HG03442 (cell line): ENCODE results near the gene CLIC6.

Experiments used
- ATAC-seq: cut with Tn5 transposase; IDR thresholded peaks from one replicate; pipeline ENCODE4 v1.9.1; 2021; ENCODE audit warnings: mild to moderate bottlenecking, moderate library complexity; ENCODE audit not compliant: unreplicated experiment

CLIC6 gene

GRCh38 chr21:34722684-34723300, 54.0 kb downstream of the CLIC6 start:
- ATAC-seq, result no peak

DNA sequence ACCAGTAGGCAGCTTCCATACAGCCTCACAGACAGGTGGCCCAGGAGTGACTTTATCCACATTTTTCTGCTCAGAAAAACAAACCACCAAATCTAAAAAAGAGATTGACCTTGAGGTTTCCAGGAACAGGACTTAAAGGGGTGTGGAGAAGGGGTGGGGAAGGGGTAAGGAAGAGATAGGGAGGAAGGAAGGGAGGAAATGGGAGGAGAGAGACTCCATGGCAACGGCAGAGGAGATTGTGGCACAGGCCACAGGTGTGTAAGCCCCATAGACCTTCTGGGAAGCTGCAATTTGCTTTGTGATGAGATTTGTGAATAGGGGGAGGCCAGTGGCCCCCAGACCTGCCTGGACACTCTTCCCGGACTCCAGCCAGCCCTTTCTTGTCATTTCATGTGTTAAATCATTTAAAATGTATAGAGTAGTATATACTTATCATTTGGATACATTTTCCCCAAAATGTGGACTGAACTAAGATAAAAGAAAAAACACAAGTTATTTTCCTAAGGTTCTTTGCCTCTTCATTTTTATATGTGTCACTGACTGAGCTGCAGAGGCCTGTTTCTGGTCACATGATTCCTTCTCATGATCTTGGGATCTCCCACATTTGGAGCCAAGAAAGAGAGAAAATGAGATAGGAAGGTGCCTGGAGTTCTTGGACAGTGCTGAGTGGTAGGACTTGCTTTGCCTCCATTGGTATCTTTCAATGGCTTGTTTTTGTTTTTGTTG, 55.5 kb downstream of the CLIC6 start:
- ATAC-seq, result no peak

GRCh38 chr21:34724857-34725195, 56.0 kb downstream of the CLIC6 start:
- ATAC-seq, result no peak

GRCh38 chr21:34726627-34727337, 58.0 kb downstream of the CLIC6 start:
- no peak for ATAC-seq

DNA sequence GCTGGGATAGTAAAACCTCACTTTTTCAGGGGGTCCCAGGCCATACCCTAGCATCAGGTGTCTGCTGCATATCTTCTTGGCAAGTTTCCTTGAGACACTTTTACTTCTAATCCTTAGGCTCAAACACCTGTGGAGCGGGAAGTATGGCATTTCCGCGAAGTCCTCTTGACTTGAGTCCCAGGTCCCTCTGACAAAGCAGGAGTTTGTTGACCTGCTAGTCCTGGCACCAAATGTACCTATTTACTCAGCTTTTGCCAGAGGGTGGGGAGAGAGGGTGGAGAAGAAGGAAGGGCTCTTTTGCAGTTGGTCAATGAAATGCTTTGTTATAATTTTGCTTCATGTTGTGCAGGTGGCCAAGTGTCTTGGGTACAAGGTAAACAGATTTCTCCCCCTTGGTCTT, 59.7 kb downstream of the CLIC6 start:
- ATAC-seq, result no peak

DNA sequence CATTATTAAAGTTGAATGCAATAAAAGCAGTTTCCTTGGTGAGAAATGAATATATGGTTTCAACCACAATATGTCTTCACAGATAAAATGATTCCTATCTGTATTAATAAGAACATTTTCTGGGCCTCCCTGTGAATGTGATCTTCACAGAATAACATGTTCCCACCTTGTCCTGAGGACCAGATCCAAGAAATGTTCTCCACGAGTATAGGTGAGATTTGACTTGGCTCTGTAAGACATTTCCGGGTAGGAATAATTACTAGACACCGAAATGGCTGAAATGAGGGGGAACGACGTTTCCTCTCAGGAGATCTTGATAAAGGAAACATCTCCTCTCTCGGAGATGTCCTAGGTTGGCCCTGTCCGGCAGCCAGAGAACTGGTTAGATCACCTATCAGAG, 61.4 kb downstream of the CLIC6 start:
- ATAC-seq, result no peak

DNA sequence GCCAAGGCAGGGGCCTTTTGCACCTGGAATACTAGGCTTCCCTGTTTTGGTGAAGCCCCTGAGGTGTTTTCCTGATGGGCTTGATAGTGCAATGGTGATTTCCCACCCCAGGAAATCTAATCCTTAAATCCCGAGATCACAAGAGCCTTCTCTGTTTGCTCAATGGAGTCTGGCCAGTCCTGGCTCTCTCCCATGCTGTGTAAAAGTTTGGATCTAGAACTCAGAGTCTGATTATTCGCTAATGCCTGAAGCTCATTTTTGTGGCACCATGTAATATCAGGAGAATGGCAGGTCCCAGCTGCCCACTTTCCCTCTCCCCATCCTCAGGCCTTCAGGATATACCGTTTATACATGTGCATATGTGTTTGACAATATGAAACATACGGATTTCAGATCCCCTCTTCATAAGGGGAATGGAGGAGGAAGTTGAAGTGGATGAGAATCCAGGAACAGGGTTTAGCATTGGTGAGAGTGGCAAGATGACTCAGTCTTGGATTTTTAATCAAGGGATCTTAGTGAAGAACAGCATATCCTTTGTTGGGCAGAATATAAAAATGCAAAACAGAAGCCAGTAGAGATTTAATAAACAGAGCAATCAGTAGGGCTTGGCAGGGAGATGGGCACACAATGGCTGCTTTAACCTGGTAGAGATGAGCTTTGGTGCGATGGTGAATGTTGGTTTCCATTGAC, 62.1 kb downstream of the CLIC6 start:
- no peak for ATAC-seq

DNA sequence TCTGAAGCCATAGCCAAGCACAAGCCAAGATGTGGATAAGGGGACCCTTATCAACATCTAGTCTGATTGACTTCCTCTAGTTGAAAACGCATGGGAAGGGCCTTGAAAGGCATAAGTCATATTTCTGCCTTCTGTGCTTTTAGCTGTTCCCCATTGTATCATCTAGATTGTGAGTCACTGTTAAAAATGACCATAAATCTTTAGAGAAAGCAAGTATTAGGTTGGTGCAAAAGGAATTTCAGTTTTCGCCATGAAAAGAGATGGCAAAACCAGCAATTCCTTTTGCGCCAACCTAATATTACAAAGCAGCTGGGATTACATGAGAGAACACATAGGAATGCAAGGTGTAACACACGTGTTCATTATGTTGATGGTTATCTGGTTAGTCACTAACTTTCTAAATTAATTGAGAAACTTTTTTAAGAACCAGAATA, 63.6 kb downstream of the CLIC6 start:
- ATAC-seq, result no peak

- no peak for ATAC-seq
Measured at GRCh38 chr21:34733852-34734251, 65.1 kb downstream of the CLIC6 start.

DNA sequence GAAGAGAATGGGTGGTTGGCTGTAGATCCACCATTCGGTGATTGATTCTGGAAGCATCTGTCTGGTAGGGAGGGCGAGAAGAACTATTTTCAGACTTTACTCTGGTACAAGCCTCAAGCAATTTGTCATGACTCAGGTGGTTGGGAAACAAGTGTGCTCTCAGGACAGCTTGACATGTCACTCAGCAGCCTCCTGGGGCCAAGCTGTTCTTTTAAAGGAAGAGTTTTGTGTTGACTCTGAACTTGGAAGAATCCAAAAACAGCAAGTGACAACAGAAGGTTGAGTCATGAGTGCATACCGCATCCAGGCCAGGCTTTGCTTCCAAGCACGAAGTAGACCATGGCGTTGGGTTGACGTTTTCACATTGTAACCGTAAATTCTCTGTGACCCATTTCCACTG, 65.9 kb downstream of the CLIC6 start:
- no peak for ATAC-seq

DNA sequence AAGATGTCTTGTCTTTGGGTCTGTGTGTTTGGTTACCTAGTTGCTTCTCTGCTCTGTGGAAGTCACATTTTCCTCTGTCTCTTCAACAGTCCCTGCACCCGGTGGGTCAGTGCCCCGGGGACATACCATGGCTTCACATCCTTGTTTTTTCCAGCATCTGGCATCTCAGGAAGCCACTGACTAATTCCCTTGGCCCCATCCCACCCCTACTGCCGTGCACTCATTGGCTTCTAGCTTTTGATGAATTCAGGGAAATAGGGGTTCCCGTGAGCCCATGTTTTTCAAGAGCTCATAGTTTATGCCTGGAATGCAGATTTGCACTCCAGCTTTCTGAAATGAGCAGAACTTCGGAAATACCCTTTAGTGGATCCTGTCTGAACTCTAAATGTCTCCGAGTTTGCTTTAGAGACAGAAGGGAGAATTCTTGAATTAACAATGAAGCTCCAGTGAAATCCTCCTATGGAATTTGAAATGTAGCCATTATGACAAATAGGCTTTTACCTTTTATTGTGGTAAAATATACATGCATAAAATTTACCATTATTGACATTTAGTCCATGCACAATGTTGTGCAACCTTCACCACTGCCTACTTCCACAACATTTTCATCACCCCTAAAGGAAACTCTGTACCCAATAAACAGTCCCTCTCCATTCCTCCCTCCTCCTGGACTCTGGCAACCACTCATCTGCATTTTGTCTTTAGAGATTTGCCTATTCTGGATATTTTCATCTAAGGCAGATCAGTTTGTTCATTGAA, 67.5 kb downstream of the CLIC6 start:
- no peak for ATAC-seq

DNA sequence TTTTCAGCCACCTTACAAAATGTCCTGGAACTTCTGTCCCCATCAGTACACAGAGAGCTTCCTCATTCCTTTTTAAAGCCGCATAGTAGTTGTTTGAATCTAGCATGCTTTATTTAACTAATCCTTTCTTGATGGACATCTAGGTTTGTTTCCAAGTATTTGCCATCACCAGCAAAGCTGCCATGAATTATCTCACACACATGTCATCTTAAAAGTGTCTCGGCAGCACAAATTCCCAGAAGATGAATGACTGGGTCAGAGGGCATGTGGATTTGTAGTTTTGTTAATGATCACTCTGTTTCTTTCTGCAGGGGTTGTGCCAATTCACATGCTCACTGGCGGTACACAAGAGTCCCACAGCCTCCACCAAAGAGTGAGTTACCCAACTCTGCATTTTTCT, 68.3 kb downstream of the CLIC6 start:
- no peak for ATAC-seq

- no peak for ATAC-seq
Measured at GRCh38 chr21:34740198-34740597, 71.4 kb downstream of the CLIC6 start.

DNA sequence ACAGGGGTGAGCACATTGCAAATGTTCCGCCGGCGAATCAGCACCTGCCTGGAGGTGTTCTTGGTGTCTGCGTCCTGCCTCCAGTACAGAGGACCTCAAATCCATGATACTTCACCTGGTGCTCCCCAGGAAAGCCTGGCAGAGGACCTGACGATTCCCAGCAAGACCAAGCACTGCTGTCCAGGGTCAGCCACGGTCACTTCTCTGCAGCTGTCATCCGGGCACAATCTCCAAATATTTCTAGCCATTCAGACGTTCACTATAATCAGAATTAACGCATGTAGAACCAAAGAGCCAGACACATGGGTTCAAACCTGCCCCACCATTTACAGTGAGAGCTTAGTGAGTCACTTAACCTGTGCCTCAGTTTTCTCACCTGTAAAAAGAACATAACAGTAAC, 74.5 kb downstream of the CLIC6 start:
- no peak for ATAC-seq

GRCh38 chr21:34743831-34744230, 75.0 kb downstream of the CLIC6 start:
- no peak for ATAC-seq

DNA sequence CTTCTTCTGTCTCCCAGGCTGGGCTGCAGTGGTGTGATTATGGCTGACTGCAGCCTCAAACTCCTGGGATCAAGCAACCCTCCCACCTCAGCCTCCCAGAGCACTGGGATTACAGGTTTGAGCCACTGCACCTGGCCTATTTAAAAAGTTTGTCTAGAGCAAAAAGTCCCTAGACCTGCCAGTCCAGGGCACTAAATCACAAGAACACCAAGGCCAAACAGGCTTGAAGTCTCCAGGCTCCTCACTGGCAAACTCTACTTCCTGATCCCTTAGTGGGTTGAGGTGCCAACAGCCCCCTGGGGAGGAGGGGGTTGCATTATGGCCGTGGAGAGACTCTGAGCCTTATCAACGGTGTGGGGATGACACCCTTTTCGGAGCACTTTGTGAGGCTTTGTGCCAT, 76.0 kb downstream of the CLIC6 start:
- ATAC-seq, result no peak

- ATAC-seq, result peak; percentile 81
Measured at GRCh38 chr21:34745557-34746255, 76.9 kb downstream of the CLIC6 start.

GRCh38 chr21:34748862-34749261, 80.1 kb downstream of the CLIC6 start:
- no peak for ATAC-seq

GRCh38 chr21:34754690-34755647, 86.2 kb downstream of the CLIC6 start:
- no peak for ATAC-seq
